ENCODE results near the gene SNCB. TPM values are rescaled to one million over a fixed set of nuclear protein-coding genes. Genes with fewer than 3 reads are reported as not detected.

Gene SNCB
- total RNA-seq, 1 donor from 2014 or later = not detected

DNA sequence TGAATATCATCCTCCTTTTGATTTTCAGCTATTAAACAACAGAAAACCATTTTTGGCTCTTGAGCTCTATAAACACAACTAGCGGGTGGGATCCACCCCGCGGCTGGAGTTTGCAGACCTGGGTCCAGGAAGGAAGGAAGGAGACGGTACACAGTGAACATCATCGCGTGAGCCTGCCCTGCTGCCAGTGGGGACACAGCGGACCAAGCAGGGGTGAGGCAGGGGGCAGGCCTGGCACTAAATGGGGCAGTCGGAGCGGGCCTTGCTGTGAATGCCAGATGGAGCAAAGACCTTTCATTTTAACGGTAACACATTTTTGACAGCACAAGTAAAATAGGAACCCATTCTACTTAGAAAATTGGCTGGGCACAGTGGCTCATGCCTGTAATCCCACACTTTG lies 31.3 kb upstream of the SNCB start:
- no peak for DNase-seq (ENCODE audit: low spot score)

GRCh38 chr5:176660860-176661641 lies 30.7 kb upstream of the SNCB start:
- peak; percentile 78 for ATAC-seq
- peak; percentile 72 for DNase-seq (ENCODE audit: low spot score)

More for the DNA sequence above, 31.3 kb upstream of the SNCB start:
- ATAC-seq = no peak

GRCh38 chr5:176660530-176660859 lies 30.2 kb upstream of the SNCB start:
- ATAC-seq = no peak
- no peak for DNase-seq (ENCODE audit: low spot score)

DNA sequence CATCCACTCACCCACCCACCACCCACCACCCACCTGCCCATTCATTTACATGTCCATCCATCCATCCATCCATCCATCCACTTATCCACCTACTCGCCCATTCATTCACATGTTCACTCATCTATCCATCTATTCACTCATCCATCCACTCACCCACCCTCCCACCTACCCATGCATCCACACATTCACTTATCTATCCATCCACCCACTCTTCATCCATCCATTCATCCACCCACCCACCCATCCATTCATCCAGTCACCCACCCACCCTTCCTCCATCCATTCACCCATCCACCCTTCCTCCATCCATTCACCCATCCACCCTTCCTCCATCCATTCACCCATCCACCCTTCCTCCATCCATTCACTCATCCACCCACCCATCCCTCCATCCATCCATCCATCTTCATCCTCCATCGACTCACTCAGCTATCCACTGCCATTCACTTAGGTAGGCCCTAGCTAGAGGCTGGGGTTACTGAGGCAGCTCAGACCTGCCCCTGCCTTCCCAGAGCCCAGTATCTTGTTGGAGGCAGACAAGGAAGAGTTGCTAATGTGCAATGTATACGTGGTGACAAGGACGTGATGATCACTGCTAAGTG lies 29.6 kb upstream of the SNCB start:
- ATAC-seq (no peak), DNase-seq (ENCODE audit: low spot score) (no peak)

DNA sequence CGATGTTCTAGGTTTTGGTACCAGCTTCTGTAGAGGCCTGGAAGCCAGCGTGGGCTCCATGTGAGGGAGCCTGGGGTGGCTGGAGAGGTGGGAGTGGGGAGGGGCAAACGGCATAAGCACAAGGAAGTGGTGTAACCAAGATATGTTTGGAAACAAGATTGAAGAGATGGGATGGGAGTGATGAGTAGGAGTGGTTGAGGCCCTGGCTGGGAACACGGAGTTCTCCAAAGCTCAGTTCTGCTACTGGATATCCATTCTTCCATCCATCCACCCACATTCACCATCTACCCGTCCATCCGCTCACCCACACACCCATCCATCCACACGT lies 29.1 kb upstream of the SNCB start:
- ATAC-seq = no peak
- no peak for DNase-seq (ENCODE audit: low spot score)

DNA sequence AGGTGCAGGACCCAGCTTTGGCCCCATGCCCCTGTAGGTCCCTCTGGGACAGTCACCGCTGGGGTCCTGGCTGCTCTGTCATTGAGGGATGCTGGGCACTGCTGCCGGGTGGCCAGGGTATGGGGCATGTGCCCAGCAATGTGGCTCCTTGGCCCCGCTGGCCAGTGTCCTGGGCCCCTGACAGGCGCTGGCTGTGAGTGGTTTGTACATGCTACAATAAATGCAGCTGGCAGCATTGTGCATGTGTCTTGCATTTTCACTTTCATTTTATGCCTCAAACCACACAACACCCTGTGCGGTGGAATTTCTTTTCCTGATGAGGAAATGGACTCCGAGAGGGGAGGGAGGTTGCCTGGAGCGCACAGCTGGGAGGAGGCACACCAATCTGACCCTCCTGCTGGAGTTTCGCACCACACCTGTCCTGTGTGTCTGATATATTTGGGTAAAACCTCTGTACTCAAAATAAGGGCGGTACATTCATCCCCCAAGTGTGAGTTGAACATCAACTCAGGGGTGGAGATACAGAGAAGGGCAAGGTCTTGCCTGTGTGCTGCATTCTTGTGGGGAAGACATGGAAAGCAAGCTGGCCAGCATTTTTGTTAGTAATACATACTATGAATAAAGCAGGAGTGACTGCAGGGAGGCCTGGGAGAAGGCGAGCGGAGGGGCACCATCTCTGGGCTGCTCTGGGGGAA lies 28.6 kb upstream of the SNCB start:
- ATAC-seq (peak; percentile 65), DNase-seq (ENCODE audit: low spot score) (no peak)

GRCh38 chr5:176658007-176658599 lies 27.8 kb upstream of the SNCB start:
- ATAC-seq (peak; percentile 87), DNase-seq (ENCODE audit: low spot score) (peak; percentile 68)

- DNase-seq (ENCODE audit: low spot score) (no peak), ATAC-seq (no peak)
Measured at GRCh38 chr5:176656467-176656990, 26.2 kb upstream of the SNCB start.

DNA sequence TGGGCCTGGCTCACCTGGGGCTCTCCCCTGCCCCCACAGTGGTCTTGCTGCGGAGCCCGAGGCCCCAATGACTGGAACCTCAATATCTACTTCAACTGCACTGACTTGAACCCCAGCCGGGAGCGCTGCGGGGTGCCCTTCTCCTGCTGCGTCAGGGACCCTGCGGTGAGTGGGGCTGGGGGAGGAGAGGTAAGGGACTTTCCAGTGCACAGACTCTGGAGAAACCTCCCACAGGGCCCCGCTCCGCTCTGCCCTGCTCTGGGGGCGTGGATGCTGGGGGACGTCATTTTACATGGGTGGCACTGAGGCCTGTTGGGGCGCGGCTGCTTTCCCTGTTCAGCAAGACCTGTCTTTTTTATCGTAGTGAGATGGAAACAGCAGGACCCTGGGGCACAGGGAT lies 24.5 kb upstream of the SNCB start:
- ATAC-seq (no peak), DNase-seq (ENCODE audit: low spot score) (no peak)

DNA sequence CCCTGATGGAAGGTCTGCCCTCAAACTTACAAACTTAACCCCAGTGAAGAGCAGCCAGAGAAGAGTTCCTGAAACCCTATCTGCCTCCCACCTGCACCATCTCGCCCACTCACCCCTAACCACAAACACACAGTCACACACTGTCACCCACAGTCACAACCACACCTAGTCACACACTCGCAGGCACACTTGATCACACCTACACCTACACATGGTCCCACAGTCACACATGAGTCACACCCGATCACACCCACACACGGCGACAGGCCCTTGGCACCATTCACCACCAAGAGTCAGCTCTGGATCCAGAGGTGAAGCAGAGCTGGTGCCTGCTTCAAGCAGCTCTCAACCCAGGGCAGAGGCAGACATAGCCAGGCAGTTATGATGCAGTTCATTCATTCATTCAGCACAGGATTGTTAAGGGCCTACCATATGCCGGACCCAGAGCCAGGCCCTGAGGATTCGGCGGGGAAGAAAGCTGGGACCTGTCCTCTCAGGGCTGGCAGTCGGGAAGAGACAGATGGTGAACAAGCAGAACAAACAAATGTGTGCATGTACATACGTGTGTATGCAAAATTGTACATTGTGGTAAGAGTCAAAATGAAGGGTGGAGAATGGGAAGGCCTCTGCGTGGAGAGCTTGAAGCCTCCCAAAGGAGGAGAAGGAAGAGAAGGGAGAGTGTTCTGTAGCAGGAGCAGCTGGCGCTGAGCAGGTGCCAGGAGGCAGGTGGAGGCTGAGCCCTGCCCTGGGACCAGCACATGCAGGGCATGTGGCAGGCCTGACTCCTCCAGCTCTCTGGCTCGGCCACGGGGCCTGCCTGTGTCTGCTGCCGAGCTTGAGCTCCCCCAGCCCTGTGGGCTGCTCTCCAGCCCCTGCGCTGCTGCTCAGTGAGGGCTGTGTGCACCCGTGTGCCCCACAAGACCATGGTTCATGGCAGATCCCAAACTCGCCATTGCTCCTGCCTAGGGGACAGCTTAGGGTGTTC lies 23.4 kb upstream of the SNCB start:
- ATAC-seq (no peak), DNase-seq (ENCODE audit: low spot score) (no peak)

- DNase-seq (ENCODE audit: low spot score) (no peak), ATAC-seq (no peak)
Measured at GRCh38 chr5:176652136-176652535, 21.8 kb upstream of the SNCB start.

DNA sequence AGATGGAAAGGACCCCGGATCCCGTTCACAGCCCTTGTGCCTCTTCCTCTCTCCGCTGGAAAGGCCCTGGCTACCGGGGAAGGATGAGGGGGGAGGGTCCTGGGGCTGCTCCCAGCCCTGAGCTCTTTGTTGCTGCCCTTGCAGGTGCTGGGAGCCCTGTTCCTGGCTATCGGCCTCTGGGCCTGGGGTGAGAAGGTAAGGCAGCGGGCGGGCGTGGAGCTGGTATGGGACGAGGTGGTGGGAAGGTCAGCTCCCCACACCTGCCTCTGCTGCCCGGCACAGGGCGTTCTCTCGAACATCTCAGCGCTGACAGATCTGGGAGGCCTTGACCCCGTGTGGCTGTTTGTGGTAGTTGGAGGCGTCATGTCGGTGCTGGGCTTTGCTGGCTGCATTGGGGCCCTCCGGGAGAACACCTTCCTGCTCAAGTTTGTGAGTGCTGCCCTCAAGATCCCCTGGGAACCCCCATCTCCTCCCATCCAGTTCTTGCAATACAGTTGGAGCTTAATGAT lies 21.2 kb upstream of the SNCB start:
- no peak for DNase-seq (ENCODE audit: low spot score)
- no peak for ATAC-seq

DNA sequence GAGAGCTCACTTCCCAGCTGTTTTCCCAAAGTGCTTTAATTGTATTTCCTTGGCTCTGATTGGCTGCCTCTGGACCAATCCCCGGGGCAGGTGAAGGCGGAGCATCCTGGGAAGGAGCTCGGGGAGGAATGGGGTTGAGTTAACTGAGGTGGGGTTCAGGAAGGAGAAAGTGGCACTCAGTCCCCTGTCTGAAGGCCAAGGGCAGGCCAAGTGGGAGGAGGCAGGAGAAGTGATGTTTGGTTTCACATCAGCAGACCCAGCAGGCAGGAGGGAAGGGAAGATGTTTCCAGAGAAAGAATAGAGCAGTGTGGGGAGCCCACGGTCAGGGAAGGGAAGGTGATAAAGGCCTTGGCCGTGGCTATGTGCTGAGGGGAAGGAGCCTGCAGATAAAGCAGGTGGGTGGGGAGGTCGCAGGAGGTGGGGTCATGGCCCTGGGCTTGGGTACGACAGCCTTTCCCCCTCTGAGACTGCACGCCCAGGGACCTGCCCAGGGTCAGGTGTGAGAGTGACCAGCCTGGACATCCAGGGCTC lies 20.1 kb upstream of the SNCB start:
- ATAC-seq = no peak
- DNase-seq (ENCODE audit: low spot score) = no peak

DNA sequence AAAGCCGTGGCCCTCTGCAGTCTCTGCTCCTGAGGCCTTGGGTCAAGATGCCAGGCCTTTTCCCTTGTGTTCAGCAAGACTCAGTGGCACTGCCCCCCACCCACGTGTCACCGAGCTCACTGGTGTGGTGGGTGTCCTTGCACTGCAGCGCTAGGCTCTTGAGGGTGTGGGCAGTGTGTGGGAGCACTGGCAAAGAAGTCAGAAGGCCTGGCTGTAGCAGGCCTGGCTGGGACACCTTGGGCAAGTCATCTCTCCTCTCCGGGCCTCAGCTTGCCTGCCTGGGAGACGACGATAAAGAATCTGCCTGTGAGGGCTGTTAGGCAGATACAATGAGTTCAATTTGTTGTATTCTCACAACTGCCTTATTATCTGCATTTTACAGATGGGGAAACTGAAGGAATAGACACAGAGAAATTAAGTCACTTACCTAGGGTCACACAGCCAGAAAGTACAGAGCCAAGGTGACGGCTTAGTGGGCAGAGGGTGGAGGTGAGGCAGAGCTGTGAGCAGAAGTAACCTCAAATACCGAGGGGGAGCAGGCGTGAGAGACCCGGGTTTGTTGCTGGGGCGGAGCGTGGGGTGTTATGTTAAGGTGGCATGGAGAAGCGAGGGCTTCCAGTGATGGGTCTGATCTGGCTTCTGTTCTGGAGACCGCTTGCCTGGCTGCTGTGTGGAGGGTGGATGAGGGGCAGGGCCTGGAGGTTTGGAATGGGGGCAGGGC lies 18.3 kb upstream of the SNCB start:
- ATAC-seq (no peak), DNase-seq (ENCODE audit: low spot score) (no peak)

DNA sequence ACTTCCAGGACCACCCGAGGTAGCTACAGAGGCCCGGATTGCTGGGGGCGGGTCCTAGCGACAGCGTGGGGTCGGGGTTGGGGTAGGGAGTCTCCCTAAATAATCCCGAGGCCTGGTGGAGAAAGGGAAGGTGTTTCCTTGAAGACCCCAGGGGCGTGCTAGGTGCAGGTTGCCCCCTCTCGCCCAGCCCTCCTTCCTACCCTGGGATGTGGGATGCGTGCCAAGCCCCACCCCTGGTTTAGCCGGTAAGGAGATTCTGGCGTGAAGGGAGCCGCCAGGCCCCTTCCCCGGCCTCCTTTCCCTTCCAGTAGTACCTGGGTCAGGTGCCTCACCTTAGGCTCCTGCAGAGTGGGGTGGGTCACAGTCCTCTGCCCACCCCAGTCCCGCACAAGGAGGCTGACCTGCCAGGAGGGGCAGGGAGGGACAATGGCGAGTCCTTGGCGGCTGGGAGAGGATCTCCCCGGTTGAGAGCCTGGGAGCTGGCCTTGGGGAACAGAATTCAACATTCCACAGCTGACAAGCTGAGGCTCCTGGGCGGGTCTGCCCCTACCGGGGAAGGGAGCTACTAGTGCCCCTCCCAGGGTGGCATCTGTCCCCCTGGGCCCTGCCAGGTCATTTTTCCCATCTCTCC lies 17.6 kb upstream of the SNCB start:
- ATAC-seq (no peak), DNase-seq (ENCODE audit: low spot score) (peak; percentile 71)

GRCh38 chr5:176647030-176647842 lies 16.9 kb upstream of the SNCB start, which contains the start of gene TSPAN17:
Gene TSPAN17 (plus strand): TSS chr5:176647484. CDS start chr5:176647616, 132 bp downstream.
- ATAC-seq (peak; percentile 94), DNase-seq (ENCODE audit: low spot score) (peak; percentile 100)

GRCh38 chr5:176646707-176647029 lies 16.3 kb upstream of the SNCB start:
- DNase-seq (ENCODE audit: low spot score) = no peak

More at GRCh38 chr5:176646707-176647029, 16.3 kb upstream of the SNCB start:
- ATAC-seq = no peak

Data from left lobe of liver (tissue), 2 donors.